HG03354 (cell line): ENCODE measurements around the gene ATP5PO.

Experiments
- ATAC-seq: cut with Tn5 transposase; IDR thresholded peaks from one replicate; pipeline ENCODE4 v1.9.1; 2021; ENCODE audit warnings: mild to moderate bottlenecking; ENCODE audit not compliant: unreplicated experiment, poor library complexity, severe bottlenecking

The ATP5PO gene

DNA sequence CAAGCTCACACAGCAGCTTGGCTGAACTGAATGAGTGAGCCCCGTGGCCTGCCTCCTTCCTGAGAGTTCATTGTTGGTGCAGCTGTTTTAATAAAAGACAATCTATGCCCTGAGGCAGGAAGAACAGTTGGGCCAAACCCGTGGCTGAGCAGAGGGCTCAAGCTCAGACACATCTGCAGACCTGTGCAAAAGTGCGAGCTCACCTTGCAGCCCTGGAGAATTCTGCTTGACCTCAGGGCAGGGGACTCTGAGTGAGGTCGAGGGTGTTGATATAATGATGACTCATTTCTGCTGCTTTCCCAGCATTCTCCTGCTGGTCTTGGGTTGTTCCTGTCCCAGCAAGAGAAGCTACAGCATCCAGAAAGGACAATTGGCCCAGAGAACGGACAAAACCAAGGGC is 61.0 kb downstream of the ATP5PO start:
- no peak for ATAC-seq
